HG02981 (cell line): Measurements from ENCODE around the gene ATIC.
A peak's percentile ranks its signal among the peaks of the same experiment; 100 is the strongest.

Experiments
- ATAC-seq: cut with Tn5 transposase; IDR thresholded peaks from one replicate; pipeline ENCODE4 v1.9.1; 2021; ENCODE audit warnings: mild to moderate bottlenecking, moderate library complexity; ENCODE audit not compliant: unreplicated experiment

Gene ATIC

GRCh38 chr2:215314896-215315295 is 3.0 kb downstream of the ATIC start:
- no peak for ATAC-seq

GRCh38 chr2:215315301-215315700 is 3.4 kb downstream of the ATIC start:
- no peak for ATAC-seq

GRCh38 chr2:215316336-215316735 is 4.5 kb downstream of the ATIC start:
- ATAC-seq: no peak

GRCh38 chr2:215319500-215319899 is 7.6 kb downstream of the ATIC start:
- ATAC-seq: no peak

GRCh38 chr2:215320102-215320501 is 8.2 kb downstream of the ATIC start:
- no peak for ATAC-seq

- no peak for ATAC-seq
Observed at GRCh38 chr2:215320679-215321078, 8.8 kb downstream of the ATIC start.

- ATAC-seq: no peak
Observed at GRCh38 chr2:215324811-215325210, 13.0 kb downstream of the ATIC start.

- ATAC-seq: no peak
Observed at GRCh38 chr2:215328066-215328465, 16.2 kb downstream of the ATIC start.

GRCh38 chr2:215332872-215333595 is 21.2 kb downstream of the ATIC start:
- peak; percentile 84 for ATAC-seq

- ATAC-seq: no peak
Observed at GRCh38 chr2:215338883-215339679, 27.2 kb downstream of the ATIC start.

- no peak for ATAC-seq
Observed at GRCh38 chr2:215347878-215348277, 36.0 kb downstream of the ATIC start.

GRCh38 chr2:215352602-215353001 is 40.7 kb downstream of the ATIC start:
- ATAC-seq: no peak

- ATAC-seq: no peak
Observed at GRCh38 chr2:215354771-215355695, 43.2 kb downstream of the ATIC start.

GRCh38 chr2:215355801-215356200 is 43.9 kb downstream of the ATIC start:
- no peak for ATAC-seq

GRCh38 chr2:215356334-215356947 is 44.6 kb downstream of the ATIC start:
- ATAC-seq: no peak

- ATAC-seq: no peak
Observed at GRCh38 chr2:215356948-215357461, 45.1 kb downstream of the ATIC start.

- no peak for ATAC-seq
Observed at GRCh38 chr2:215357660-215358059, 45.8 kb downstream of the ATIC start.

- ATAC-seq: no peak
Observed at GRCh38 chr2:215358312-215358845, 46.5 kb downstream of the ATIC start.

- ATAC-seq: no peak
Observed at GRCh38 chr2:215358891-215359575, 47.2 kb downstream of the ATIC start.

GRCh38 chr2:215359576-215359922 is 47.7 kb downstream of the ATIC start:
- ATAC-seq: no peak
